HG03354 (cell line): ENCODE measurements around the gene RRBP1.

Source experiments
- ATAC-seq: cut with Tn5 transposase; IDR thresholded peaks from one replicate; pipeline ENCODE4 v1.9.1; 2021; ENCODE audit warnings: mild to moderate bottlenecking; ENCODE audit not compliant: unreplicated experiment, poor library complexity, severe bottlenecking

The RRBP1 gene, protein sequence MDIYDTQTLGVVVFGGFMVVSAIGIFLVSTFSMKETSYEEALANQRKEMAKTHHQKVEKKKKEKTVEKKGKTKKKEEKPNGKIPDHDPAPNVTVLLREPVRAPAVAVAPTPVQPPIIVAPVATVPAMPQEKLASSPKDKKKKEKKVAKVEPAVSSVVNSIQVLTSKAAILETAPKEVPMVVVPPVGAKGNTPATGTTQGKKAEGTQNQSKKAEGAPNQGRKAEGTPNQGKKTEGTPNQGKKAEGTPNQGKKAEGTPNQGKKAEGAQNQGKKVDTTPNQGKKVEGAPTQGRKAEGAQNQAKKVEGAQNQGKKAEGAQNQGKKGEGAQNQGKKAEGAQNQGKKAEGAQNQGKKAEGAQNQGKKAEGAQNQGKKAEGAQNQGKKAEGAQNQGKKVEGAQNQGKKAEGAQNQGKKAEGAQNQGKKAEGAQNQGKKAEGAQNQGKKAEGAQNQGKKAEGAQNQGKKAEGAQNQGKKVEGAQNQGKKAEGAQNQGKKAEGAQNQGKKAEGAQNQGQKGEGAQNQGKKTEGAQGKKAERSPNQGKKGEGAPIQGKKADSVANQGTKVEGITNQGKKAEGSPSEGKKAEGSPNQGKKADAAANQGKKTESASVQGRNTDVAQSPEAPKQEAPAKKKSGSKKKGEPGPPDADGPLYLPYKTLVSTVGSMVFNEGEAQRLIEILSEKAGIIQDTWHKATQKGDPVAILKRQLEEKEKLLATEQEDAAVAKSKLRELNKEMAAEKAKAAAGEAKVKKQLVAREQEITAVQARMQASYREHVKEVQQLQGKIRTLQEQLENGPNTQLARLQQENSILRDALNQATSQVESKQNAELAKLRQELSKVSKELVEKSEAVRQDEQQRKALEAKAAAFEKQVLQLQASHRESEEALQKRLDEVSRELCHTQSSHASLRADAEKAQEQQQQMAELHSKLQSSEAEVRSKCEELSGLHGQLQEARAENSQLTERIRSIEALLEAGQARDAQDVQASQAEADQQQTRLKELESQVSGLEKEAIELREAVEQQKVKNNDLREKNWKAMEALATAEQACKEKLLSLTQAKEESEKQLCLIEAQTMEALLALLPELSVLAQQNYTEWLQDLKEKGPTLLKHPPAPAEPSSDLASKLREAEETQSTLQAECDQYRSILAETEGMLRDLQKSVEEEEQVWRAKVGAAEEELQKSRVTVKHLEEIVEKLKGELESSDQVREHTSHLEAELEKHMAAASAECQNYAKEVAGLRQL (N-terminal part only)

DNA sequence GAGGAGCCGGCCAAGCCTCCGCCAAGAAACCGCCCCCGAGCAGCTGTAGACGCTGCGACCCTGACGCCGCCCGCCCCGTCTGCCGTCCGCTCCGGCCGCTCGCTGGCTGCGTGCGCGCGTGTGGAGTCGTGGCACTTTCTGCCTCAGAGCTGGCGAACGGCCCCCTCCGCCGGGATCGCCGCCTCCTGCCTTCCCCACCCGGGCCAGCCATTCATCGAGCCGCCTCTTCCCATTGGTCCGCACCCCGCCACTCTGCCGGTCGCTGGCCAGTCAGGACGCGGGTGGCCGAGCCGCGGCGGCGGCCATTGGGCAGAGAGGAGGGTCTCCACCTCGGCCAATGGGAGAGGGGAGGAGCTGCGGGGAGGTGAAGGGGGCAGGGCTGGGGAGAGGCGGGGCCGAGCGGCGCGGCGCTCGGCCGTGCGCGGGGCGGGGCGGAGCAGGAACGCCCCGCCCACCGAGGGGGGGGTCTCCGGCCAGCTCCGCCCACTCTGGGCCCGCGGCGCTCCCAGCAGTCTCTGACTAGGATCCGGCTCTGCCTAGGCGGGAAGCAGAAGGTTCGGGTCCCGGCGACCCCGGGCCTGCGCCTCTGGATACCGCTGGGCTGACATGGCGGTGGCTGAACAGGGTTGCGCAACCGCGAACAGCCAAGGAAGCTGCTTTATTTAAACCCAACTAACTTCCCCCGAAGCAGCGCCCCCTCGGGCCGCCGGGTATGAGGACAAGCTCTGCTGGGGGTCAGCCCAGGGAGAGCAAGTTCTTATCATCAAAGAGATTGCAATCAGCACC lies at the start of gene RRBP1:
RRBP1 (minus strand) TSS at position 140 of the 786 bp plus-strand sequence. CDS start 21,735 bp downstream, outside the sequence.
- peak; percentile 87 for ATAC-seq

DNA sequence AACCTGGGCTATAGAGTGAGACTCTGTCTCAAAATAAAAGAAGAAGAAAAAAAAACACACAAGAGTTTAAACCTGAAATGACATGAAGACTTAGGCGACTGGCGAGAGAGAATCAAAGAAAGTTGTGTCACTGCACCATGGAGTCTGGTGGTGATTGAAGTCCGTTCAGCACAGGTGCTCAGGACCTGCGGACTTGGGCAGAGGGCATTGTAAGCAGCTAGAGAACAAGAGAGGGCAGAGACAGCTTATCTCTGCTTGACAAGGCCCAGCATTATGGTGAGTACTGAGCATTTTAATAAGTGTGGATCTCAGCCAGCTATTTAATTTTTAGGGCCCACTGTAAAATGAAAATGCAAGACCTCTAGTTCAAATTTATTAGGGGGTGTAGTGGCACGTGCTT lies 49.2 kb upstream of the RRBP1 start:
- ATAC-seq, result no peak

DNA sequence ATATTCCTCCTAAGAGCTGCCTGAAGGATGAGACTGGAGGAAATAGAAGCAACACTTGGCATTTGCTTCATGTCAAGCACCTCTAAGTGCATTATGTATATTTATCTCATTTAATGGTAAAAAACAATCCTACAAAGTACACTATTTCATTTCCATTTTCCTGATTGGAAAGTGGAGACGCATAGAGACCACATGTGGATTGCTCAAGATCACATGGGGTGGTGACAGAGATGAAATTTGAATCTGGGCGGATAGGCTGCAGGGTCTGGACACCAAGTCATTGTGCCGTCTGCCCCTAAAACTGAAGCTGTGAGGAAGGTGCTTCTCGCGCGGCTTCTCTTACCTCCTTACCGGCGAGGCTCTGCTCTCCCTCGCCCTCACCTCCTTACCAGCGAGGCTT lies 48.0 kb upstream of the RRBP1 start:
- ATAC-seq, result no peak

DNA sequence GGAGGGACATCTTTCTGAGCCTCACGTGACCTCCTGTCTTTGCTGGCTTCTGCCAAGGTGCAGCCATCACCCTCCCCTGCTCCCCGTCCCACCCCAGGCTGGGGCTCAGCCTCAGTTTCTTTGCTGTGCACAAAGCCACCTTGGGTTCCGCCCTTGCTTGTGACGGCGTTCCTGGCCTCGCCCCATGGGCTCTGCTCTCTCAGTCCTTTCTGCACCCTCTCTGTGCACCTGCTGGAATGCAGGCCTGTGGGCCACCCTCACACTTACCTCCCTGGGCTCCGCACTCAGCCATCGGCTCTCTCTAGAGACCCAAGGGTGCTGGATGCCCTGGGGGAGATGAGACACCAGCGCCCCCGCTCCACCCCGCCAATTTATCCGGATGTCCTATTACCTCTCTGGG lies 46.0 kb upstream of the RRBP1 start:
- ATAC-seq, result no peak

DNA sequence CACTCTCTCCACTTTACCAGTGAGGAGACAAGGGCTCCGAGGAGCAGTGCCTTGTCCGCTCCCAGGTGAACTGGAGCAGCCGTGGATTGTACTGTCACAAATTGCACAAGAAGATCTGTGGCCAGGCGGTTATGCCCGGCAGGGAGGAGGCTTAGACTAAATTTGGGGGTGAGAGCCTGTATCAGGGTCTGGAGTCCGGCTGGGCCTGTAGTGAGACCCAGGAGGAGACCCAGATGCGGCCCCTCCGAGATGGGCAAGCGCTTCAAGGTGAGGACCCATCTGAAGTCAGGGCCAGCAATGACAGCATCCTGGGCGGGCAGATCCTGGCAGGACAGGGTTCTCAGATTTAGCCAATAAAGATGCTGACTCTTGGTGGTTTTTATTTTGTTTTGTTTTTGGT lies 45.3 kb upstream of the RRBP1 start:
- ATAC-seq, result no peak

DNA sequence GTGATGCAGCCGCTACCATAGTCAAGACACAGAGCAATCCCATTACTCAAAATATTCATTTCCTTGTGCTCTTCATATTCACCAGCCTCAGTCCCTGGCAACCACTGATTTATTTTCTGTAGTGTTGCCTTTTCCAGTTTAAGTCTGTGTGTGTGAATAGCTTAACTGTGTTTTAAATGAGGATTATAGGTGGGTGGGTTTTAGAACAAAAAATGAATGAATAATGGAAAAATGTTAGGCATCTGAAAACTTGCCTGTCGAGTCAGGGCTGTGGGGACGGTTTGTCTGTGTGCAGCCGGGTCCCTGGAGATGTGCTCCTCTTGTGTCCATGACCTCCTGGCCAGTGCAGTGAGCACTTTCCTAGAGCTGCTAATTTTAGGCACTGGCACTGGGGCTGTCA lies 44.9 kb upstream of the RRBP1 start:
- no peak for ATAC-seq

DNA sequence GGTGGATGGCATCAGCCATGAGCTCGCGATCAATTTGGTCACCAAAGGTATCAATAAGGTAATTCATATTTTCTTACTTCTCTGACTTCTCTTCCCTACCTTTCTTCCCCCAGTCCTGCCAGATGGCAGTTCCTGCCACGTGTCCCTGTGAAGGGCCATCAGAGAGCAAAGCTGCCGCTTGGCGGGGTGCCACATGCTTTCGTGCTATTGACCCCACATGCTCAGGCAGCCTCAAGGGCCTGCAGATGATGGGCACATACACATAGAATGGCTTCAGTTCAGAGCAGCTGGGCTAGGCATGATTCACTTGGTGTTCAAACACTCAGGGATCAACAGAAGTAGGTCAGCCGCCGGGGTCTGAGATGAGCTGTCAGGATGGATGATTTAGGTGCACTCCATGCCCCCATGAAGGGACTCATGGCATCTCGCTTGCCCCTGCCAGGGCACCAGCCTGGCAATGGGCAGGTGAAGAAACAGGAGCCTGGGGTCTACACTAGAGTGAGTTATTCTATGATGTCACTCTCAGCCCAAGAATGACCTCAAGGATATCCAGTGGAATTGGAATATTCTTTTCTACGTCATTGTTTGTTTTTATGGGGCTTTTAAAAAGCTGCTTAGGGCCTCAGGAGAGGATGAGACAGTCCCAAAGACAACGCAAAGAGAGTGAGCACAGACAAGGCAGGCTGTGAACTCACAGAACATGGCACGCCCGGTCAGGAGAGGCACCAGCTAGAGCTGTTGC lies 43.2 kb upstream of the RRBP1 start:
- no peak for ATAC-seq

DNA sequence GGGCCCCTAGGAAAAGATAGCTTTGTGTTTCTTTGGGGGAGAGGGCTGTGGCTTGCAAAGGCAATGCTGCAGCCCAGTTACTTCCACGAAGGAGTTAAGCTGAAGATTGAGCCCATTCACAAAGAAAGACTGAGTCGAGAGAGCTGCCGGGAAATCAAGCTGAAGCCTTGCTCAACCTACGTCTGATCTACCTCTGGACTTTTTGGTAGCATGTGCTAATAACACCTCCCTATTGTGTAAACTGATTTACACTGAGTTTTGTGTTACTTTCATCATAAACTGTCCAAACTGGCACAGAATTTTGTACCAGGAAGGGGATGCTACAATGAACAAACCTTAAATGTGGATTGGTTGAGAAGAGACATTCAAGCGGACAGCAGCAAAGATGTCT lies 41.3 kb upstream of the RRBP1 start:
- no peak for ATAC-seq

DNA sequence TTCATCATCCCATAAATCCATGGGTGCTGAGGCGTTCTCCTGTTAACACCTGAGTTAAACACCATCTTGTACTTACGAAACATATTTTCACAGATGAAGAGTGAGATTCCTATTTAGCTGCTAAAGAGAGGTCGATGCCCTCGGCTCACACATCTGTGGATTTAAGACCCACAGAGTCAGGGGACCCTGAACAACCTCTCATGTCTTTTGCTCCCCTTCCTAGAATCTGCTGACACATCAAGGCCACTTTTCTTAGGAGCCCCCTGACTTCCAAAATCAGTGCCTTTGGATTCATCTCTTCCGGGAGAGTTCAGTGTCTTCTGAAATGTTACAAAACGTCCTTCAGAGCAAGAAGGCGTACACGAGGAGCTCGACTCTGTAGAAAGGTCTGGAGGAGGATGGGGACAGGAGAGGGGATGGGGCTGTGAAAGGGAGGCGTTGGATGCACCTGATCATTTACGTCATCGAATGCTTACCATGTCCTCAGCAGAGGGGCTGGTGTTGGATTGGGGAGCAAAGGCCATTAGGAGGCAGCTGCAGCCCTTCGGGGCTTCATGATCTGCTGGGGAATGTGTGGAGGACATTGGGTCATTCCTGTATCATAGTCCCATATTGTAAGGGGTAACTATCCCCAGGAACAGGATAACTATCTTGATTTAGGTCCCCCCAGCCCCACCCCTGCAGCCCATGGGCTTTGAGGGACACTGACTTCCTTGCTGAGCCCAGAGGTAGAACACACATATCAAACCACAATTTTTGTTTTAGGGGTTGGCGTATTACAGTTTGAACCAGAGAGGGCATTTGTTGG lies 40.7 kb upstream of the RRBP1 start:
- ATAC-seq, result no peak

DNA sequence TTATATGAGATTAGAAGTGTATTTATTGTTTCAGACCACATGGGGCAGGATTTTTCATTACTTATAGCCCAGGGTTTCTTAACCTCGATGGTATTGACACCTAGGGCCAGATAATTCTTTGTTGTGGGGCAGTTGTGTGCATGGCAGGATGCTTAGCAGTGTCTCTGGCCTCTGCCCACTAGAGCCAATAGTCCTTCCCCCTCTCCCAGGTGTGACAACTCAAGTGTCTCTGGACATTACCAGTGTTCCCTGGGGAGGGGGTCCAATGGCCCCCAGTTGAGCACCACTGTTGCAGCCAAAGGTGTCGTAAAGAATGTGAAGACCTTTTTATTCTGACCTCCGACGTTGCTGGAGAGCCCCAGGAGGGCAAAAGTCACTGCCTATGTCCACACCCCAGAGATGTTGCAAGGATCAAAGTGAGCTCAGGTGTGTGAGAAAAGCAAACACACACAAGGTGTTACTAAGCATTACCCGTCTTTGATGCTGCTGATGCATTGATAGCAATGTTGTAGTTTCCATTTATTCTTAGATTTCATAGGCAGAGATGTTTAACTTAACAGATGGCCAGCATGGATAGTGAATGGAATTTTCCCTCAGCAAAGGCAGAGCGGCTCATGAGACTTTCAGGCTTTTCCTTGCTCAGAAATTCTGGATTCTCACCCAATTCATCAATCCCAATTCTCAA lies 39.9 kb upstream of the RRBP1 start:
- ATAC-seq, result no peak

DNA sequence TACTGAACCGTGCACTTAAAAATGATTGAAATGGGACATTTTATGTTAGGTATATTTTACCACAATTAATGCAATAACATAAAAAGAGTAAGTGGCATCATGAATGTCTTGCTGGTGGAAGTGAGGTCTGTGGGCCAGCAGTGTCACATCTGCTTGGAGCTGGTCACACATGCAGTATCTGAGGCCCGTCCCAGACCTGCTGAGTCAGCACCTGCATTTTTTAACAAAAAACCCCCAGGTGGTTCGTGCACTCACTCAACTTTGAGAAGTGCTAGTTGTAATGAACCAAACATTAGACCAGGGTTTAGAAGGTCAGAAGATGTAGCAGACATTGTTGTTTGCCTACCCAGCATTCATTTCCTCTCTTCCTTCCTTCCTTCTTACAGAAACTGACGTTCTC lies 38.7 kb upstream of the RRBP1 start:
- ATAC-seq, result no peak

DNA sequence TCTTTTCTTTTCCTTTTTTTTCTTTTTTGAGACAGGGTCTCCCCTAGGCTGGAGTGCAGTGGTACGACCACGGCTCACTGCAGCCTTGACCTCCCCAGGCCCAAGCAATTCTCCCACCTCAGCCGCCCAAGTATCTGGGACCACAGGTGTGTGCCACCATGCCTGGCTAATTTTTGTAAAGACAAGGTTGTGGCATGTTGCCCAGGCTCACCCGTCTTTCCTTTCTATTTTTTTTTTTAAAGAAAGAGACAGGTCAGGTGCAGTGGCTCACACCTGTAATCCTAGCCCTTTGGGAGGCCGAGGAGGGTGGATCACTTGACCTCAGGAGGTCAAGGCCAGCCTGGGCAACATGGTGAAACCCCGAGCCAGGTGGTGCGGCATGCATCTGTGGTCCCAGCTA lies 34.3 kb upstream of the RRBP1 start:
- ATAC-seq, result no peak

DNA sequence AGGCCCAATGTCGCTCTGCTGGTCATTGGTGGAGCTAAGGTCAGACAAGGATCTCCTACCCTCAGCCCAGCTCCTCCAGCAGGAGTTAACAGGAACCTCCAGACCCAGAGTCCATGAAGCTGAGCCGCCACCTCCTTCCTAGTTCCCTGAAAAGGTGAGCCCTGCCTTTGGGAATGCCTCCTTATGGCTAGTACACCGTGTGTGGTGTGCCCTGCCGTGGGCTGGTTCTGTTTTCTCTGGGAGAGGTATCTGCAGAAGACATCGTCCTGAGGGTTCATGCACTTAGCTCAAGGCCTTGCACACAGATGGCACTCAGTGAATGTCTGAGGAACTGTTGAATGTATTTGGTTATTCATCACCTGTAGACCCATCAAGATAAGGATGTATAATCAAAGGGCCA lies 33.0 kb upstream of the RRBP1 start:
- ATAC-seq, result no peak

DNA sequence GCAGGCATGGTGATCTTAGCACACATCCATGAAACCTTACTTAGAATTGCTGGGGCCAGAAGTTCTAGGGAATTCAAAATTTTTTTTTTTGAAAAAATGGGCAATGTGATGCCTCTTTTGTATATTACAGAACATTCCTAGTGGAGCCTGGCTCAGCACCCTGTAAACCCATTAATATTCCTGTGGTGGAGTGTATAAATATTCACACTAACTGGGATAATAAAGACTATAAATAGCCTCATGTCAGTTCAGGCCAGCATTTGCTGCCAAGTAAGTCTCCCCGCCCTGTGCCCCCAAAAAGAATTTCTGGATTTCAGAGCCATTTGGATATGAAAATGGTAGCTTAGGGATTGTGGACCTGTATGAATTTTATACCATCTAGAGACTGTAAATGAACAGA lies 32.6 kb upstream of the RRBP1 start:
- no peak for ATAC-seq

DNA sequence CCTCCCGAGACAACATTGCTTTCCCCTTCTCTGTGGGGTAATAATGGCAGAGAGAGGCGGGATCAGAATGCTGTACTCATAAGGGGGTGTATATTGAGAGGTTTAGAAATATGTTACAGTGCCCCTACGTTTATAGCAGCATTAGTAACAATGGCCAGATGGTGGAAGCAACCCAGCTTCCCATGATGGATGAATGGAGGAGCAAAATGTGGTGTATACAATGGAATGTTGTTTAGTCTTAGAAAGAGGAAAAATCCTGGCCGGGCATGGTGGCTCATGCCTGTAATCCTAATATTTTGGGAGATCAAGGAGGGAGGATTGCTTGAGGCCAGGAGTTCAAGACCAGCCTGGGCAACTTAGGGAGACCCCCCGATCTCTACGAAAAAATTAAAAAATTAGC lies 30.7 kb upstream of the RRBP1 start:
- ATAC-seq, result no peak

DNA sequence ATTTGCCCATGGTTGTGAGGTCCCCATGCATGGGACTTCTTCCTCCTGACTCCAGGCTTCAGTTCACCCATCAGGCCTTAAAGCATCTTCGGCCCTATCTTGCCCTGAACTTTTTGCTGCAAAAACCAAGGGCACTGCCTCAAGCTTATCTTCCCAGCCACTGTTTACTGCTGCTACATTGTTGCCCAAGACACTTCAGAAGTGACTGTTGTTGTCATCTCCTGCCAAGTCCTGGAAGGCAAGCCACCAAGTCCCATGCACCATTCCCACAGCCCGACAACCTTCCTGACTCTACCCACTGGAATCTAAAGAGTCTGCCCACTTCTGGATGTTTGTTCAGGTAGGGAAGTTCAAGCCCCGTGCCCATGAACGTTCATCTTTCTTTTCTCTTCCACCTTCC lies 30.2 kb upstream of the RRBP1 start:
- no peak for ATAC-seq

DNA sequence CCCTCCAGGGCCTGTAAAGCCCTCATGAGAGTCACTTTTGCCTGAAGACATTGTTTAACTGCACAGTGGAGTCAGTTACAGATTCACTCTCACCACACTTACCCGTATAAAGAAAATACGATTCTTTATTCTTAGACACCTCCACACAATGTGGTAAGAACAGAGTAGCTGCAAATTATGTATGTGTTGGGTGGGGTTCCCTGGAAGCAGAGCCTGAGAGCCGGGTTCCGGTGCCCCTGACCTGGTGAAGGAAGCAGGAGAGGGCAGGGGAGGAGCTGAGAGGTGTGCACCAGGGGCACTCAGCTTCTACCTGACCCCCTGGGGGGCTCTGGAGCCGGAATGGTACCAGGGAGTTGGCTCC lies 29.2 kb upstream of the RRBP1 start:
- ATAC-seq, result no peak
